PC-9 (cell line): ENCODE measurements around the gene NLK. TPM values are rescaled to one million over a fixed set of nuclear protein-coding genes. Genes with fewer than 3 reads are reported as not detected.

Experiments used
- BruUV-seq: library from RNA; stranded (reverse); fragments of 400-500 nt; replicated peaks from 2 replicates; lab custom pipeline; 2021; lab: Mats Ljungman, UMichigan
- CTCF ChIA-PET: fragments of 300-600 bp; sonication (Branson Sonifier 250); formaldehyde crosslinking; loops from one replicate; lab custom pipeline; 2022; ENCODE audit warnings: antibody characterized with exemption; lab: Charles Lee
- POLR2A ChIA-PET: fragments of 300-600 bp; sonication (Branson Sonifier 250); formaldehyde crosslinking; loops from one replicate; lab custom pipeline; 2022; ENCODE audit warnings: antibody characterized with exemption; ENCODE audit not compliant: unreplicated experiment; lab: Charles Lee
- DNase-seq, 2 experiments: peaks; one replicate each; pipeline versions ENCODE4 v3.0.0 to v3.0.0-alpha.2; 2015 to 2022; ENCODE audit warnings: mixed read lengths in 1 of 2
- H2AFZ ChIP-seq: fragments of 200-600 bp; sonication (generic); 2 replicates; pipeline ENCODE4 v1.8.1; 2017; ENCODE audit warnings: antibody characterized with exemption
- H3F3A ChIP-seq: fragments of 200-600 bp; sonication (generic); 2 replicates; pipeline ENCODE4 v1.8.1; 2017; ENCODE audit warnings: antibody characterized with exemption, mild to moderate bottlenecking, low read depth; ENCODE audit not compliant: insufficient read depth
- H3K27ac ChIP-seq: fragments of 200-600 bp; sonication (generic); 2 replicates; pipeline ENCODE4 v1.6.1; 2016; ENCODE audit warnings: mixed run types
- H3K27me3 ChIP-seq: fragments of 200-600 bp; sonication (generic); 2 replicates; pipeline ENCODE4 v1.6.1; 2016; ENCODE audit warnings: low read depth, mixed run types; ENCODE audit not compliant: insufficient read depth
- H3K36me3 ChIP-seq: fragments of 200-600 bp; sonication (generic); 2 replicates; pipeline ENCODE4 v1.6.1; 2016; ENCODE audit warnings: low read depth, mixed run types
- H3K4me1 ChIP-seq: fragments of 200-600 bp; sonication (generic); replicated peaks from 2 replicates; pipeline ENCODE4 v1.6.1; 2016; ENCODE audit warnings: mixed run types; ENCODE audit not compliant: insufficient read depth
- H3K4me2 ChIP-seq: fragments of 200-600 bp; sonication (generic); 2 replicates; pipeline ENCODE4 v1.6.1; 2017; ENCODE audit warnings: mixed run types
- H3K4me3 ChIP-seq: fragments of 200-600 bp; sonication (generic); 2 replicates; pipeline ENCODE4 v1.6.1; 2016; ENCODE audit warnings: mixed run types
- H3K79me2 ChIP-seq: fragments of 200-600 bp; sonication (generic); 2 replicates; pipeline ENCODE4 v1.6.1; 2017; ENCODE audit warnings: low read depth, mixed run types
- H3K9me2 ChIP-seq: fragments of 200-600 bp; sonication (generic); 2 replicates; pipeline ENCODE4 v1.8.1; 2017; ENCODE audit warnings: mild to moderate bottlenecking; ENCODE audit not compliant: insufficient read depth
- H3K9me3 ChIP-seq: fragments of 200-600 bp; sonication (generic); 2 replicates; pipeline ENCODE4 v1.8.1; 2016; ENCODE audit warnings: low read depth; ENCODE audit not compliant: insufficient read depth
- H4K20me1 ChIP-seq: fragments of 200-600 bp; sonication (generic); 2 replicates; pipeline ENCODE4 v1.8.1; 2017; ENCODE audit not compliant: insufficient read depth
- EZH2 ChIP-seq: fragments of 200-600 bp; sonication (generic); IDR thresholded peaks from 2 replicates; pipeline ENCODE4 v1.8.0; 2017; ENCODE audit warnings: antibody characterized with exemption, low read depth
- intact Hi-C: fragments of 100-400 bp; cut with micrococcal nuclease; formaldehyde crosslinking; loops from one replicate; pipeline ENCODE4 v1.10.0; 2022; ENCODE audit not compliant: unreplicated experiment
- total RNA-seq: library from RNA; stranded (reverse); gene quantifications from 2 replicates; pipeline ENCODE4 v1.2.3, GENCODE V29; 2021
- TF ChIP-seq, protein P1 (sequence below): fragments of 200-600 bp; sonication (generic); conservative IDR thresholded peaks from 2 replicates; pipeline ENCODE4 v1.6.1; 2017; ENCODE audit warnings: mixed run types, antibody characterized with exemption, mild to moderate bottlenecking, moderate library complexity

Gene NLK
- total RNA-seq, 1 experiment from 2014 or later = 20.7 TPM

DNA sequence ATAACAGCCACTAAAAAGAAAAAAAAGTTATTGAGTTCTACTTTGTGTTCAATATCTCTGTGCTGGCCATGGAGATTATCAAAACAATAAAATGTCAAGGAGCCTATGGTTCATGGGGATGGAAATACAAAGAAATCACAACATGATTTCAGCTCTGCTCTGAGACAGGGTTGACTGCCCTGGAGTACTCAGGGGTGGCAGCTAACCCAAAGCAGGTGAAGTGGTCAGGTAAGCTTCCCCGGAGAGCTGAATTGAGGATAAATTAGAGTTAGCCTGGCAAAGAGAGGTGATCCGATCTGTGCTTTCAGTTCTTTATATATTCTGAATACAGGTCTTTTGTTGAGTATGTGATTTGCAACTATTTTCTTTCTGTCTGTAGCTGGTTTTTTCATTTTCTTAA lies 157.3 kb downstream of the NLK start:
- no TSS peak for BruUV-seq
- no peaks in the 10 kb centered on the region for H3F3A ChIP-seq
- DNase-seq = no peak
- ChIA-PET CTCF (no interaction called here), POLR2A (no interaction called here)
- H3K4me2 ChIP-seq = no peak overlapping the region
- intact Hi-C loops = no loop called here
- no peak for TF ChIP-seq EZH2
- TF ChIP-seq, protein P1, sequence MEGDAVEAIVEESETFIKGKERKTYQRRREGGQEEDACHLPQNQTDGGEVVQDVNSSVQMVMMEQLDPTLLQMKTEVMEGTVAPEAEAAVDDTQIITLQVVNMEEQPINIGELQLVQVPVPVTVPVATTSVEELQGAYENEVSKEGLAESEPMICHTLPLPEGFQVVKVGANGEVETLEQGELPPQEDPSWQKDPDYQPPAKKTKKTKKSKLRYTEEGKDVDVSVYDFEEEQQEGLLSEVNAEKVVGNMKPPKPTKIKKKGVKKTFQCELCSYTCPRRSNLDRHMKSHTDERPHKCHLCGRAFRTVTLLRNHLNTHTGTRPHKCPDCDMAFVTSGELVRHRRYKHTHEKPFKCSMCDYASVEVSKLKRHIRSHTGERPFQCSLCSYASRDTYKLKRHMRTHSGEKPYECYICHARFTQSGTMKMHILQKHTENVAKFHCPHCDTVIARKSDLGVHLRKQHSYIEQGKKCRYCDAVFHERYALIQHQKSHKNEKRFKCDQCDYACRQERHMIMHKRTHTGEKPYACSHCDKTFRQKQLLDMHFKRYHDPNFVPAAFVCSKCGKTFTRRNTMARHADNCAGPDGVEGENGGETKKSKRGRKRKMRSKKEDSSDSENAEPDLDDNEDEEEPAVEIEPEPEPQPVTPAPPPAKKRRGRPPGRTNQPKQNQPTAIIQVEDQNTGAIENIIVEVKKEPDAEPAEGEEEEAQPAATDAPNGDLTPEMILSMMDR = no peak
- H3K4me1 ChIP-seq = no peaks in the 10 kb centered on the region; the same call in 1 of the 2 replicates
- no peaks in the 10 kb centered on the region for H3K9me2 ChIP-seq
- no peaks in the 10 kb centered on the region for H3K79me2 ChIP-seq
- no peak overlapping the region for H3K27ac ChIP-seq
- H4K20me1 ChIP-seq = no peaks in the 10 kb centered on the region
- no peaks in the 10 kb centered on the region for H3K27me3 ChIP-seq
- 0 out of 2 replicates have a peak, but pooled peaks cover 6% of the 10 kb centered on the region for H3K36me3 ChIP-seq
- H3K4me3 ChIP-seq = no peak overlapping the region
- H3K9me3 ChIP-seq = no peaks in the 10 kb centered on the region
- no peak overlapping the region for H2AFZ ChIP-seq

DNA sequence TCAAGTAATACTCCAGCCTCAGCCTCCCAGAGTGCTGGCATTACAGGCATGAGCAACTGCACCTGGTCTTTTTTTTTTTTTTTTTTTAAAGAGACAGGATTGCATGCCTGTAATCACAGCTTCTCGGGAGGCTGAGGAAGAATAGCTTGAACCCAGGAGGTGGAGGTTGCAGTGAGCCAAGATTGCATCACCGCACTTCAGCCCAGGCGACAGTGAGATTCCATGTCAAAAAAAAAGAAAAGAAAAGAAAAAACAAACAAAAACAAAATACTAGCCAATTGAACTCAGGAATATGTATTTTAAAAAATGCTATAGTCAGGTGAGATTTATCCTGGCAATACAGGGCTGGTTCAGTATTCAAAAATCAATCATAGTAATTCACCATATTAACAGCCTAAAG lies 158.8 kb downstream of the NLK start:
- Histone ChIP-seq H4K20me1 (no peaks in the 10 kb centered on the region), H3K4me2 (no peak overlapping the region), H3F3A (no peaks in the 10 kb centered on the region), H3K27ac (no peak overlapping the region), H3K9me2 (no peaks in the 10 kb centered on the region), H3K27me3 (no peaks in the 10 kb centered on the region), H3K4me3 (no peak overlapping the region), H3K79me2 (no peaks in the 10 kb centered on the region), H3K4me1 (no peaks in the 10 kb centered on the region; the same call in 1 of the 2 replicates), H3K36me3 (no peaks in the 10 kb centered on the region), H2AFZ (no peak overlapping the region), H3K9me3 (no peaks in the 10 kb centered on the region)
- ChIA-PET POLR2A (no interaction called here), CTCF (no interaction called here)
- TF ChIP-seq, protein P1 = no peak
- TF ChIP-seq EZH2 = no peak
- BruUV-seq = no TSS peak
- no peak for DNase-seq
- intact Hi-C loops = no loop called here

DNA sequence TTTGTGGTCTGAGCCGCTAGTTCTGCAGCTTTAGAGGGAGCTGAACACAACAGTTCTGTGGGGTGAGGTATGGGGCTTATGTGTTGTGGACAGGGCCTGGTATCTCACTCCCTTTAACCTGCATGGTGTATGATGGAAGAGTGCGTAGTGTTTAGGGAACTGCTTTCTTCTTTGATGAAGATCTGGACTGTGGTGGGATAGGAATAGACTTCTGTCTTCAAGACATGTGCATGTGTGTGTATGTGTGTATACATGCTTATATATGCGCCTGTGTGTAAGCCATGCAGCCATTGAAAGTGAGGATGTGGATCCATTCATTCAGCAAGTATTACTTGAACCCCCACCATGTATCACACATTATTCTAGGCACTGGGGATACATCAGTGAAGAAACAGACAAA lies 161.8 kb downstream of the NLK start:
- H3K4me2 ChIP-seq = no peak overlapping the region
- POLR2A ChIA-PET = interaction anchor here (0.7 kb wide), 1 partner anchor 163 kb away, joined by 3 read pairs; no protein-coding TSS in a partner anchor
- no peaks in the 10 kb centered on the region for H3K9me2 ChIP-seq
- H4K20me1 ChIP-seq = no peaks in the 10 kb centered on the region
- no peaks in the 10 kb centered on the region for H3K36me3 ChIP-seq
- TF ChIP-seq EZH2 = no peak
- TF ChIP-seq, protein P1 = no peak
- H3K27ac ChIP-seq = no peak overlapping the region
- intact Hi-C loops = no loop called here
- no TSS peak for BruUV-seq
- H3K9me3 ChIP-seq = no peaks in the 10 kb centered on the region
- no peaks in the 10 kb centered on the region for H3K79me2 ChIP-seq
- H2AFZ ChIP-seq = no peak overlapping the region
- H3K27me3 ChIP-seq = no peaks in the 10 kb centered on the region
- CTCF ChIA-PET = no interaction called here
- H3K4me3 ChIP-seq = no peak overlapping the region
- no peaks in the 10 kb centered on the region for H3F3A ChIP-seq
- no peaks in the 10 kb centered on the region; the same call in 1 of the 2 replicates for H3K4me1 ChIP-seq
- DNase-seq = no peak
